Stomach (tissue), 4 donors: ENCODE results near the gene ARPC1B.
"Not testable (repeated sequence)": the region's sequence is repeated elsewhere in the genome, so short reads cannot be mapped to it uniquely, and the experiment has no call there.

ENCODE experiments used
- EP300 ChIP-seq: sonication (generic); formaldehyde crosslinking; IDR thresholded peaks from one replicate; pipeline ENCODE4 v1.6.1; 2017; ENCODE audit warnings: antibody characterized with exemption
- POLR2A ChIP-seq, 4 donors: fragments of 450-650 bp; IDR thresholded peaks; one replicate each; pipeline ENCODE4 v1.6.1; 2016; ENCODE audit warnings: antibody characterized with exemption in 4 of 4, control low read depth in 2 of 4, mild to moderate bottlenecking in 1 of 4, moderate library complexity in 1 of 4

- not testable (repeated sequence) for TF ChIP-seq POLR2A (IDR thresholded peaks at IDR 0.05); EP300
Observed at GRCh38 chr7:99379693-99380031, 5.1 kb downstream of the ARPC1B start.
